ENCODE data around the gene AQP2.

AQP2 gene

DNA sequence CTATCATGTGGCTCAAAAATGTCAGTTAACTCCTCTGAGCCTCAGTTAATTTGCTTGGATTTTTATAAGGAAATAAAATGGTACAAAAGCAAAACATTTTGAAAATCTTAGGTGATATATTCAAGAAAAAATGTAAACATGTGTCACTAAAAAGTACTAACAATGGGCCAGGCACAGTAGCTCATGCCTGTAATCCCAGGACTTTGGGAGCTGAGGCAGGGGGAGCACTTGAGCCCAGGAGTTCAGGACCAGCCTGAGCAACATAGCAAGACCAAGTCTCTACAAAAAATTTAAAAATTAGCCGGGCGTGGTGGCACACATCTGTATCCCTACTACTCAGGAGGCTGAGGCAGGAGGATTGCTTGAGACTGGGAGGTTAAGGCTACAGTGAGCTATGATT is 47.9 kb downstream of the AQP2 start:
- DNase-seq, result no peak

DNA sequence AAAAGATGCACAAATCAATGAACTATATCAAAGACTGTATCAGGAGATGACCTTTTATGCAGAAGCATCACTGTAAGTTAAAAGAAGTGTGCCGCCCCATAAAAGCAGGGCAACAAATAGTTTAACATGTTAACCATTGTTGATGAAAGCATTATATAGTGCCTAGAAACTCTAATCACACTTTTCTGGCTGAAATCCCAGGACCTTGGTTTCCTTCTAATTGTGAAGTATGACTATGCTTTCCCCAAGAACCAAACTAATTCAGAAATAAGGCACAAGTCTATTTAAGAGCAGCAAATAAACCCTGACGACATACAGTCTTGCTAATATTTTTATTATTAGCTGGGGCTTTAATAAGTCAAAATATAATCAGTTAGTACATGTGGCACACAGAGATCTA is 53.1 kb downstream of the AQP2 start:
- DNase-seq, result no peak

DNA sequence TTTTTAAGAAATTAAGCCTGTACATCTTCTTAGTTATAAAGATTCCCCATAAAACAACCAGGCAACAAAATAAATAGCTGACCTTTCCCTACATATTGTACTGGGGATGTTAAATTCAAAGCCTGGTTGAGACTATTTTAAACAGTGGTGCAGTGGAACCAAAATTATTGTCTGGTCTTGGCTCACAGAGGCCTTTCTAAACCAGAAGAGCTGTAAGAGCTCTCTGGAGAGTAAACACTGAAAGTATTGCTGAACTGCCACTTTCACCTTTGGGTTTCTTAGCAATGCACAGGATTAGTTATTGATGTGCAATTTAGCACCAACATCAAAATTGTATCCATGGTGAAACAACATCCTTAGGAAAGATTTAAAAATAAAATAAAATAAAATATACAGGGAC is 54.2 kb downstream of the AQP2 start:
- DNase-seq, result no peak

DNA sequence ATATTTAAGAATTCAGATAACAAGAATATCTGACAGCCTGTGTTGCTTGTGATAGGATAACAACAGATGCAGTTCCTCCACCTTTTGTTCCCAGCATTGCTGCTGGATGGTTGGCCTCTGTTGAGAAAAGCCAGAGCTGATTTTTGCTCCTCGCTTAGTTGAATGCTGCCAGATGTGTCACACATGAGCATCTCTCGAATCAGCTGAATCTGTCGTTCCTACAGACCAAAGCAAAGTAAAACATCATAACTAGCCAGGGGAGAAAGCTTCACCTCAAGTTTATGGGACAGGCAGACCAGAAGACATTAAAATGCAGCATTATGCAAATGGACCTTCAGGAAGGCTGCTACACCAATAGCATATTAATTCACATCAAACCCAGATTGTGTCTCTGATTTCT is 54.6 kb downstream of the AQP2 start:
- DNase-seq, result no peak

DNA sequence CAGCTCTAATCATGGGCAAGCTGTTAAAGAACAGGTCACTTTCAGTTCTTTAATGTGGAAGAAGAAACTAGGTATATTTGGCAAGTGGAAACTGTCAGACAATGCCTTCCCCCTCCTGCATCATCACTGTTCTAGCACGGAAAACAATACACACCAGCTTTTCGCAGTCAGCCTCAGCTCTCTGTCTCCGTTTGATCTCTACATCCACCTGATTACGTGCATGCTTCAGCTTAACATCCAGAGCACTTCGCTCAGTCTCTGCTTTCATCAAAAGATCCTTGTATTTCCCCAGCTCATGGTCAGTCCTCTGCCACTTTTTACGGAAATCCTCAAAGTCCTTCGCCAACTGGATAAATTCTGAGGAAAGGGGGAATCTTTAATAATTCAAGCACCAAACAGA is 55.7 kb downstream of the AQP2 start:
- DNase-seq, result no peak

DNA sequence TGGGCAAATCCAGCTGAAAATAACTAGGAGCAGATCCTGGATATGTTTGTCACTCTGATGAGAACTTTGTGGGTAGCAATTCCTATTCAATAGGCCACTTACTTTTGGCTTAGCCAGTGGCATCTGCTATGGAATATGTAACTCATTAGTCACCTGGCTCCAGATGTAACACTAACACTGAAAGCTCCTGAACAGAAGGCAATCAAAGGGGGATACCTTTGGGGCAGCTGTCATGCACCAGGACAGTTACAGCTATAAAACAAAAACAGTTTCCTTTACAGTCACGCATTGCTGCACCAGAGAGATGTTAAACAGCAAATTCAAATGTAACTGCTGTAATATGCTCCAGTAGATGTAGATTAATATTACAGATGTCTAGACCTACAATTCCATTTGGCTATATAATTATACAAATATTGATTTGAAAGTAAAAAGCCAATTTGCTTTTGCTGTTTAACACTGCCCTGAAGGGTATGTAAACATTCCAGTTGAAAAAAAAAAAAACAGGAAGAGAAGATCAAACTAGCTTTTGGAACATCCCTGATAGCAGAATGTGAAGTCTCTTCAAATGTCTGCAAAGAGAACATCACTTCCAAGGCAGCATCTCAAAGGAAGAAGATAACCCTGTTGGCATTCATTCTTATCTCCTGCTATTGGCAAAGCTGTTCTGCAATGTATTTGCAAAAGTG is 56.4 kb downstream of the AQP2 start:
- DNase-seq, result no peak

Measured in GDM1 (cell line).